K562 (cell line): ENCODE results near the gene AGPAT1. TPM values are rescaled to one million over a fixed set of nuclear protein-coding genes. Genes with fewer than 3 reads are reported as not detected.

Experiments used
- ATF7 ChIP-seq: fragments of 450-650 bp; IDR thresholded peaks from 2 replicates; pipeline ENCODE4 v1.7.1; 2014; ENCODE audit warnings: mild to moderate bottlenecking, moderate library complexity
- BRD9 ChIP-seq: fragments of 450-650 bp; IDR thresholded peaks from 2 replicates; pipeline ENCODE4 v1.6.1; 2018; ENCODE audit warnings: low read depth; ENCODE audit not compliant: partially characterized antibody
- DEAF1 ChIP-seq: fragments of 450-650 bp; formaldehyde crosslinking; IDR thresholded peaks from 2 replicates; pipeline ENCODE4 v1.4.0; 2020; ENCODE audit warnings: mild to moderate bottlenecking, moderate library complexity
- E2F5 ChIP-seq: sonication (generic); formaldehyde crosslinking; IDR thresholded peaks from 2 replicates; pipeline ENCODE4 v1.8.0; 2022; ENCODE audit warnings: mild to moderate bottlenecking, missing genetic modification reagents
- FOSL1 ChIP-seq: fragments of 200-800 bp; sonication (Bioruptor generic); conservative IDR thresholded peaks from 2 replicates; pipeline ENCODE4 v1.6.1; 2016; ENCODE audit warnings: missing genetic modification characterization, missing compliant biosample characterization
- FUS ChIP-seq: fragments of 200-400 bp; formaldehyde crosslinking; optimal IDR thresholded peaks from 2 replicates; pipeline ENCODE3; 2017; ENCODE audit warnings: low read depth, low read length
- GMEB1 ChIP-seq: fragments of 250-450 bp; sonication (Bioruptor Pico); IDR thresholded peaks from 2 replicates; pipeline ENCODE4 v1.4.0; 2020; ENCODE audit warnings: mild to moderate bottlenecking
- HDAC2 ChIP-seq: fragments of 450-650 bp; IDR thresholded peaks from 2 replicates; pipeline ENCODE4 v1.6.1; 2016; ENCODE audit warnings: mild to moderate bottlenecking
- MAFG ChIP-seq: fragments of 450-650 bp; conservative IDR thresholded peaks from 2 replicates; pipeline ENCODE4 v1.6.1; 2016; ENCODE audit warnings: missing genetic modification characterization, missing compliant biosample characterization
- NBN ChIP-seq: fragments of 450-650 bp; IDR thresholded peaks from 2 replicates; pipeline ENCODE4 v1.6.1; 2016; ENCODE audit warnings: low read depth, mild to moderate bottlenecking
- NCOA1 ChIP-seq: fragments of 450-650 bp; IDR thresholded peaks from 2 replicates; pipeline ENCODE4 v1.6.1; 2016; ENCODE audit warnings: low read depth
- NCOR1 ChIP-seq: fragments of 450-650 bp; IDR thresholded peaks from 2 replicates; pipeline ENCODE4 v1.6.1; 2016; ENCODE audit warnings: mild to moderate bottlenecking, moderate library complexity
- PCBP2 ChIP-seq: fragments of 200-400 bp; formaldehyde crosslinking; IDR thresholded peaks from 2 replicates; pipeline ENCODE4 v1.6.1; 2018; ENCODE audit warnings: low read length, low read depth, mild to moderate bottlenecking, moderate library complexity; ENCODE audit not compliant: poor library complexity, severe bottlenecking
- PHF21A ChIP-seq: fragments of 450-650 bp; IDR thresholded peaks from 2 replicates; pipeline ENCODE4 v1.6.1; 2017; ENCODE audit warnings: low read depth, borderline replicate concordance
- POLR2A ChIP-seq: fragments of 450-650 bp; conservative IDR thresholded peaks from 2 replicates; pipeline ENCODE4 v1.6.1; 2016
- RHOXF2B ChIP-seq: fragments of 250-450 bp; sonication (Bioruptor Pico); conservative IDR thresholded peaks from 2 replicates; pipeline ENCODE4 v1.5.1; 2021
- TBP ChIP-seq: optimal IDR thresholded peaks from 2 replicates; pipeline ENCODE3; 2011; ENCODE audit warnings: low read depth, low read length, improper control_type of control experiment
- TCF7L2 ChIP-seq: fragments of 150-350 bp; IDR thresholded peaks from 2 replicates; pipeline ENCODE4 v1.6.1; 2016; ENCODE audit warnings: low read depth, mild to moderate bottlenecking, low read length, moderate library complexity
- TCFL5 ChIP-seq: fragments of 250-450 bp; sonication (Bioruptor Pico); conservative IDR thresholded peaks from 2 replicates; pipeline ENCODE4 v1.6.1; 2021; ENCODE audit warnings: mild to moderate bottlenecking, moderate library complexity, matching md5 sums
- ZBTB9 ChIP-seq: fragments of 450-650 bp; formaldehyde crosslinking; IDR thresholded peaks from 2 replicates; pipeline ENCODE4 v1.4.0; 2020; ENCODE audit warnings: mild to moderate bottlenecking, moderate library complexity
- ZFX ChIP-seq: sonication (generic); formaldehyde crosslinking; IDR thresholded peaks from 2 replicates; pipeline ENCODE4 v1.8.0; 2022; ENCODE audit warnings: mild to moderate bottlenecking, missing genetic modification reagents, moderate library complexity
- ZKSCAN1 ChIP-seq: fragments of 150-350 bp; IDR thresholded peaks from 2 replicates; pipeline ENCODE4 v1.6.1; 2016; ENCODE audit warnings: low read depth, low read length
- ZNF696 ChIP-seq: fragments of 250-450 bp; sonication (Bioruptor Pico); conservative IDR thresholded peaks from 2 replicates; pipeline ENCODE4 v1.4.0; 2020; ENCODE audit warnings: mild to moderate bottlenecking, moderate library complexity
- ZNF75A ChIP-seq: fragments of 450-650 bp; formaldehyde crosslinking; IDR thresholded peaks from 2 replicates; pipeline ENCODE4 v1.4.0; 2020; ENCODE audit warnings: mild to moderate bottlenecking
- ZNF77 ChIP-seq: fragments of 250-450 bp; sonication (Bioruptor Pico); IDR thresholded peaks from 2 replicates; pipeline ENCODE4 v1.5.0; 2020
- polyA plus RNA-seq, 8 experiments: library from polyadenylated mRNA; depleted of rRNA in 4 of 8; stranded (reverse) in 5 of 8; unstranded in 3 of 8; fragments of >200 nt; fragmentation: Nextera tagmentation in 2 of 8; fragmentation: Illumina TruSeq in 1 of 8; extraction: Ambion mirVana in 2 of 8; extraction: Trizol in 1 of 8; gene quantifications; 2 replicates each; pipeline versions ENCODE4 v1.2.1 to v1.2.3, GENCODE V29; 2011 to 2014; ENCODE audit warnings: inconsistent platforms in 1 of 8, missing spikeins in 1 of 8
- total RNA-seq, 7 experiments: library from RNA; depleted of rRNA in 6 of 7; stranded (reverse); fragments of >200 nt in 6 of 7; fragmentation: Illumina TruSeq in 2 of 7; extraction: Trizol in 2 of 7; gene quantifications; 2 replicates each; pipeline versions ENCODE4 v1.2.1 to v1.2.3, GENCODE V29; 2011 to 2021; ENCODE audit warnings: low replicate concordance in 1 of 7

The AGPAT1 gene
- total and polyA plus RNA-seq, 9 of the 15 experiments (the other 6 are each of a cell fraction or from before 2014, with no cell fraction given): 37.9 to 176 (median 69.4) TPM

- TF ChIP-seq NCOA1 (no peak; the same call in 1 of the 2 replicates), TCFL5 (CRISPR knock-in tag) (0 out of 2 replicates have a peak, but pooled peaks have one; percentile 55), TBP (peak; percentile 59), ZBTB9 (peak; percentile 56; the same call in 1 of the 2 replicates), TCF7L2 (no peak), ZNF77 (CRISPR knock-in tag) (no peak), DEAF1 (CRISPR knock-in tag) (0 out of 2 replicates have a peak, but pooled peaks have one; percentile 40), ZNF75A (0 out of 2 replicates have a peak, but pooled peaks have one; percentile 67), HDAC2 (no peak), BRD9 (peak; percentile 82), RHOXF2B (CRISPR knock-in tag) (no peak), PCBP2 (no peak), ZFX (CRISPR knock-in tag) (no peak), ZNF696 (CRISPR knock-in tag) (0 out of 2 replicates have a peak, but pooled peaks have one; percentile 47), POLR2A (peak; percentile 62), GMEB1 (0 out of 2 replicates have a peak, but pooled peaks have one; percentile 30), ZKSCAN1 (no peak), NCOR1 (no peak), MAFG (no peak), FOSL1 (tag) (peak; percentile 45; the same call in 1 of the 2 replicates), ATF7 (no peak; the same call in 1 of the 2 replicates), FUS (no peak), PHF21A (0 out of 2 replicates have a peak, but pooled peaks have one; percentile 41), NBN (0 out of 2 replicates have a peak, but pooled peaks have one; percentile 14), E2F5 (CRISPR knock-in tag) (no peak)
These were observed 1.4 kb upstream of the AGPAT1 start (continued) for GRCh38 chr6:32177183-32177787.
